Measurements from ENCODE around the gene DIP2C.

The DIP2C gene

DNA sequence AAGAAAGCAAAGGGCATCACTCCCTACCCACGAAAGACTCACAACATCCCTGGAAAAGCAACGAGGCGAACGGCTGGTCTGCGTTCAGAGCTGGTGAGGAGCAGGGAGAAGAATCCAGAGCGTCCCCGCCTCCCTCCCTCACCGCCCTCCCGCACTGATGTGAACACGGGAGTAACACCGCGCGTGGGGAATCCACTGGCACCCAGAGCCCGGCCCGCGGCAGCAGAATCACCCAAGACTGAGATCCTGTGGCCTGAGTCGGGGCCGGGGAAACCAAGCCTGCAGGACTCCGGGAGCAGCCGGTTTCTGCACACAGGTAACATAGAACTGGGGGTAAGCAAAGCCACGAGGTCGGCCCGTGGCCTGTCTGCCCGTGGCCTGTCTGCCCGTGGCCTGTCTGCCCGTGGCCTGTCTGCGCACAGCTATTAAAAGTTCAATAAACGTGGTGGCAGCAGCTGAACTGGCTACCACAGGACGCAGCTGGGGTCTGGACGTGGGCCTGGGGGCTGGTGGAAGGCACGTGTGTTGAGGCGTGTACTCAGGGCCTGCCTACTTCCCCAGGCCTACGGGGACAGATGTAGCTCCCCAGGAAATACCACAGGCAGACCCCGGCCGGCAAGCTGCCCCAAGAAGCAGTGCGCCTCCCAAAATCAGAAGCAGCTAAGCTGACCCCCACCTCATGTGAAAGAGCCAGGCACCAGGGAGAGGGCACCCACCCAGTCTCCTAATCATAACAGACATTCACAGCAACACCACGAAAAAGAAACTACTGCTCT, 23.0 kb downstream of the DIP2C start:
- H2AFZ ChIP-seq (ENCODE audit: low read length, unreplicated experiment) = peak overlapping the region; percentile 95
- H3K27ac ChIP-seq (ENCODE audit: low read depth, low read length) = peak overlapping the region; percentile 65; the same call in 1 of the 2 replicates
- no peaks in the 10 kb centered on the region for H3K27me3 ChIP-seq (ENCODE audit: insufficient read depth, low read length)
- H3K4me3 ChIP-seq (ENCODE audit: low read depth, low read length) = peak overlapping the region; percentile 78
- no peaks in the 10 kb centered on the region for H3K4me1 ChIP-seq (ENCODE audit: control insufficient read depth, insufficient read depth, low read length, unreplicated experiment)
- H3K79me2 ChIP-seq (ENCODE audit: control insufficient read depth, insufficient read depth, low read length, unreplicated experiment) = peaks cover 74% of the 10 kb centered on the region
- no peaks in the 10 kb centered on the region for H3K36me3 ChIP-seq (ENCODE audit: insufficient read depth, low read length)

DNA sequence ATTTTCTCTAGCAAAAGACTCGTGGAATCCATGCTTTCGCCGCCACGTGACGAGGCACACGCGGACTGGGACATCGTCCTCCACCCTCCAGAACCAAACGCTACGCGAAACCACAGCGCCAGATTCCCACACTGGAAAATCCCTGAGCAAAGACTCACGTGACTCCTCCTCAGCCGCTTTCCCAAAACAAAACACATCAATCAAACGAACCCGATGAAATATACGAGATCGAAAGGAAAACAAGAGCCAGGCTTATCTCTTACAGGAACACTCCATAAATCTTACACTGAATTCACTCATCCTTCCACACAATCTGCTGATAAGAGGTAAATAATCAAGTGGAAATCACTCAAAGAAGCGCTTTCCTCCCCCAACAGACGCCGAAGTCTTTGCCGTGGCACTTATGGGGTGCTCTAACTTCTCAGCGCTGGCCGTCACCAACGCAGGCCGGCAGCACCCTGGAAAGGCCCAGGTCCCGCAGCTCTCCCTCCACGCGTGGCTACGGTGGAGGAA, 23.8 kb downstream of the DIP2C start:
- Histone ChIP-seq H3K36me3 (ENCODE audit: insufficient read depth, low read length) (no peaks in the 10 kb centered on the region), H3K4me3 (ENCODE audit: low read depth, low read length) (peak overlapping the region; percentile 78), H3K27ac (ENCODE audit: low read depth, low read length) (peak overlapping the region; percentile 65), H2AFZ (ENCODE audit: low read length, unreplicated experiment) (peak overlapping the region; percentile 95), H3K4me1 (ENCODE audit: control insufficient read depth, insufficient read depth, low read length, unreplicated experiment) (no peaks in the 10 kb centered on the region), H3K79me2 (ENCODE audit: control insufficient read depth, insufficient read depth, low read length, unreplicated experiment) (peaks cover 82% of the 10 kb centered on the region), H3K27me3 (ENCODE audit: insufficient read depth, low read length) (no peaks in the 10 kb centered on the region)

DNA sequence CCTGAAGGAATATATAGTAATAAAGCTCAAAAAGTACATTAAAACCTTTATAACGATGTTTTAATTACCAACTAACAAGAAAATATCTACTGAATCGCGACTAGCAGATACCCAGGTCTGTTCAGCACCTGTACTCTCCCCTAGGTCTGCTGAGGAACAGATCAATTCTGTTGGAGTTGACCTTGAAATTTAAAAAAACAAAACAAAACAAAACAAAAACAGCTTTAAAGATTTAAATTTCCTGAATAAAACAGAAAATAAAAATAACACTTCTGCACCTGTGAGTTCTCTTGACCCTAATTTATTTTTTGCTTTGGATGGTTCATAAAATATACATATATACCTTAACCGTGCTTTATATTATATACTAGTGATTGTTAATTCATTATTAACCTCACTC, 24.6 kb downstream of the DIP2C start:
- Histone ChIP-seq H3K27me3 (ENCODE audit: insufficient read depth, low read length) (no peaks in the 10 kb centered on the region), H3K4me1 (ENCODE audit: control insufficient read depth, insufficient read depth, low read length, unreplicated experiment) (peaks cover 2% of the 10 kb centered on the region), H2AFZ (ENCODE audit: low read length, unreplicated experiment) (no peak overlapping the region), H3K79me2 (ENCODE audit: control insufficient read depth, insufficient read depth, low read length, unreplicated experiment) (peaks cover 77% of the 10 kb centered on the region), H3K36me3 (ENCODE audit: insufficient read depth, low read length) (no peaks in the 10 kb centered on the region), H3K4me3 (ENCODE audit: low read depth, low read length) (peak overlapping the region; percentile 78), H3K27ac (ENCODE audit: low read depth, low read length) (peak overlapping the region; percentile 65; the same call in 1 of the 2 replicates)

DNA sequence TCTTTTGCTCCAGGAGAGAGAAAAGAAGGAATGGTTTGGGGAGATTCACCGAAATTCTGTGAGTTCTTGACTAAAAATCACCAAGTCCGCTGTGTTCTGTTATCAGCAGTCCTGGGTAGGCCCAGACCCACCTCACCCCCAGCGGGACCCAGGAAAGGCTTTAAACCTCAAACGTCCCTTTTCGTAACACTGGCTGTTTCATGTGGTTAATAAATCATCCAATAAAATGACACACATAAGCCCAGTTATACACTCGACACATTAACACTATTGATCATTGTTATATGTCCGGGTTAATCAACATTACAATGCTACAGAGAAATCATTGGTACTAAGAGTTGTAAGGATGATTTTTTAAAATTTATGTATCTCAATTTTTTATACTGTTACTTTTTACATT, 25.2 kb downstream of the DIP2C start:
- H3K27ac ChIP-seq (ENCODE audit: low read depth, low read length) = no peak overlapping the region
- no peak overlapping the region for H2AFZ ChIP-seq (ENCODE audit: low read length, unreplicated experiment)
- peaks cover 74% of the 10 kb centered on the region for H3K79me2 ChIP-seq (ENCODE audit: control insufficient read depth, insufficient read depth, low read length, unreplicated experiment)
- peaks cover 8% of the 10 kb centered on the region for H3K4me1 ChIP-seq (ENCODE audit: control insufficient read depth, insufficient read depth, low read length, unreplicated experiment)
- H3K4me3 ChIP-seq (ENCODE audit: low read depth, low read length) = no peak overlapping the region
- H3K27me3 ChIP-seq (ENCODE audit: insufficient read depth, low read length) = no peaks in the 10 kb centered on the region
- no peaks in the 10 kb centered on the region for H3K36me3 ChIP-seq (ENCODE audit: insufficient read depth, low read length)

DNA sequence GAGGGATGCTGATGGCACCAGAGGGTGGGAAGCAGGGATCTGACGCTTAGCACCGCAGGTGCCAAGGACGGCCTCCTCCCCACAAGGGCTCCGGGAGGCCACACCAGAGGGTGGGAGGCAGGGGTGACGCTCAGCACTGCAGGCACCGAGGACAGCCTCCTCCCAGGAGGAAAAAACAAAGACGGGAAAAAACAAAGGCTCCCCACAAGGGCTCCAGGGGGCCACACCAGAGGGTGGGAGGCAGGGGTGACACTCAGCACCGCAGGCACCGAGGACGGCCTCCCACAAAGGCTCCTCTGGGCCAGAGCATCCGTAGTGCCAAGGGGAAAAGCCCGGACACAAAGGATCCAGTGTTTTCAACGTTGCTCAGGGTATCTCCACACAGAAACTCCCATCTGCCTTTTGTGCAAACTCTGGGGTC, 25.6 kb downstream of the DIP2C start:
- H3K4me3 ChIP-seq (ENCODE audit: low read depth, low read length) = no peak overlapping the region
- peaks cover 11% of the 10 kb centered on the region for H3K4me1 ChIP-seq (ENCODE audit: control insufficient read depth, insufficient read depth, low read length, unreplicated experiment)
- H3K27ac ChIP-seq (ENCODE audit: low read depth, low read length) = no peak overlapping the region
- no peak overlapping the region for H2AFZ ChIP-seq (ENCODE audit: low read length, unreplicated experiment)
- no peaks in the 10 kb centered on the region for H3K27me3 ChIP-seq (ENCODE audit: insufficient read depth, low read length)
- no peaks in the 10 kb centered on the region for H3K36me3 ChIP-seq (ENCODE audit: insufficient read depth, low read length)
- peaks cover 74% of the 10 kb centered on the region for H3K79me2 ChIP-seq (ENCODE audit: control insufficient read depth, insufficient read depth, low read length, unreplicated experiment)

DNA sequence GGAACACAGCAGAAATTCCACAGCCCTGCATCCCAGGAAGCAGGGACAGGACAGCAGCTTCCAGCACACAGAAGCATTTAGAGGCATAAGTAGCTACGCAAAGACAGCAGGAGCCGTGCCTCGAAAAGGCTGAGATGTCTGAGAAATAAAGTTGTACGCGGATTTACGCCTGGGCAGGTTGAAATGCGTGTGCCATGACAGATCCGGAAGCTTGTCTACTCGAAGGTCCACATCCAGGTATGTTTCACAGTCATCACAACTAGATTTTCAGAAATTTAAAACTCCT, 26.1 kb downstream of the DIP2C start:
- H3K4me1 ChIP-seq (ENCODE audit: control insufficient read depth, insufficient read depth, low read length, unreplicated experiment) = peaks cover 11% of the 10 kb centered on the region
- no peak overlapping the region for H3K27ac ChIP-seq (ENCODE audit: low read depth, low read length)
- no peaks in the 10 kb centered on the region for H3K27me3 ChIP-seq (ENCODE audit: insufficient read depth, low read length)
- no peak overlapping the region for H3K4me3 ChIP-seq (ENCODE audit: low read depth, low read length)
- peaks cover 74% of the 10 kb centered on the region for H3K79me2 ChIP-seq (ENCODE audit: control insufficient read depth, insufficient read depth, low read length, unreplicated experiment)
- H3K36me3 ChIP-seq (ENCODE audit: insufficient read depth, low read length) = no peaks in the 10 kb centered on the region
- H2AFZ ChIP-seq (ENCODE audit: low read length, unreplicated experiment) = no peak overlapping the region

DNA sequence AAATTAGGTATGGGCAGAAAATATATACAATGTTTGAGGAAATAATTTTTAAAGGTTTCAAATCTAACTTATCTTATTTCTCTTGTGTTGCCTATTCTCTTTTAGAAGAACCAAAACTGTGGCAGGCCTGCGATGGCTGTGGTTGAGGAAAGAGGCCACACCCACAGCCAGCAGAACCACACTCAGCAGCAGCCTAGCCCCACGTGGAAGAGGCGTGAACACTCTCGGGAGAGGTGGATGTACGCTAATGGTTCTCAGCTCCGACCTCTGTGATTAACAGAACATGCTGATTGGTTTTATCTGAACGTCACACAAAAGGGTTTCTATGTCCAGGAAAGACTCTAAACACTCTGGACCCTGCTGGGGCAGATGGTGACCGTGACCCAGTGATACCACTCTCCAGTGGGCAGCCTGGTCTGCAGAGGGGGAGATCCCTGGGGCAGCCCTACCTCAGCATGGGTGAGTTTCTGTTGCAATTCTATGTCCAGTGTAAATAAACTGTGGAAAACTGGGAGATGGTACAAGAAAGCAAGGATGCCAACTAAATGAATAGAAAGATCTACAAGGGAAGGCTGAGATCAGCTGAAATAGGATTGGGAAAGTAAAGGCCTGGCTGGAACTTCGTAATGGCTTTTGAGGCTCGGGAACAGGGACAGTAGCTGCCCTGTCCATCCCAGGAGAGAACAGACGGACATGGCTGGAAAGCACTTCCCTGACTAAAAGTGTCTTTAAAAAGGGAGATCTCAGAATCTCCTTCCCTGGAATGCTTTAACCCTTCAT, 26.6 kb downstream of the DIP2C start:
- Histone ChIP-seq H2AFZ (ENCODE audit: low read length, unreplicated experiment) (no peak overlapping the region), H3K36me3 (ENCODE audit: insufficient read depth, low read length) (no peaks in the 10 kb centered on the region), H3K27ac (ENCODE audit: low read depth, low read length) (no peak overlapping the region), H3K4me1 (ENCODE audit: control insufficient read depth, insufficient read depth, low read length, unreplicated experiment) (peaks cover 11% of the 10 kb centered on the region), H3K4me3 (ENCODE audit: low read depth, low read length) (no peak overlapping the region), H3K79me2 (ENCODE audit: control insufficient read depth, insufficient read depth, low read length, unreplicated experiment) (peaks cover 73% of the 10 kb centered on the region), H3K27me3 (ENCODE audit: insufficient read depth, low read length) (no peaks in the 10 kb centered on the region)

DNA sequence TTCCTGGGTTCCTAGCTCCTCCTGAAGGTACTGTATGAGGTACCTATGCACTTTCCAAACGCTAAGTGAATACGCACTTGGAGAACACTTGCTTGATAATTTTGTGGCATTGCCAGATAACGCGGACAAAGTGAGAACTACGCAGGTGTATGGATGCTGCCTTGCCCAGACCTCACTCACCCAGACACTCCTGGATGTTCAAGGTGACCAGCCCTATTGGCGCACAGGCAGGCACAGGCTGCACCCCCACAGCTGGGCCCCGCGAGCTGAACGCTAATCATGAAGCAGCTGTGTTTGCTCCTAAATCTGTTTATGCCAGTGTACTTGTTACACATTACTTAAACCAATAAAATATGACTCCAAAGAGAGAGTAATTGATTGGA, 27.3 kb downstream of the DIP2C start:
- no peaks in the 10 kb centered on the region for H3K27me3 ChIP-seq (ENCODE audit: insufficient read depth, low read length)
- peaks cover 11% of the 10 kb centered on the region for H3K4me1 ChIP-seq (ENCODE audit: control insufficient read depth, insufficient read depth, low read length, unreplicated experiment)
- H3K36me3 ChIP-seq (ENCODE audit: insufficient read depth, low read length) = no peaks in the 10 kb centered on the region
- no peak overlapping the region for H3K27ac ChIP-seq (ENCODE audit: low read depth, low read length)
- H3K79me2 ChIP-seq (ENCODE audit: control insufficient read depth, insufficient read depth, low read length, unreplicated experiment) = peaks cover 67% of the 10 kb centered on the region
- no peak overlapping the region for H3K4me3 ChIP-seq (ENCODE audit: low read depth, low read length)
- no peak overlapping the region for H2AFZ ChIP-seq (ENCODE audit: low read length, unreplicated experiment)

DNA sequence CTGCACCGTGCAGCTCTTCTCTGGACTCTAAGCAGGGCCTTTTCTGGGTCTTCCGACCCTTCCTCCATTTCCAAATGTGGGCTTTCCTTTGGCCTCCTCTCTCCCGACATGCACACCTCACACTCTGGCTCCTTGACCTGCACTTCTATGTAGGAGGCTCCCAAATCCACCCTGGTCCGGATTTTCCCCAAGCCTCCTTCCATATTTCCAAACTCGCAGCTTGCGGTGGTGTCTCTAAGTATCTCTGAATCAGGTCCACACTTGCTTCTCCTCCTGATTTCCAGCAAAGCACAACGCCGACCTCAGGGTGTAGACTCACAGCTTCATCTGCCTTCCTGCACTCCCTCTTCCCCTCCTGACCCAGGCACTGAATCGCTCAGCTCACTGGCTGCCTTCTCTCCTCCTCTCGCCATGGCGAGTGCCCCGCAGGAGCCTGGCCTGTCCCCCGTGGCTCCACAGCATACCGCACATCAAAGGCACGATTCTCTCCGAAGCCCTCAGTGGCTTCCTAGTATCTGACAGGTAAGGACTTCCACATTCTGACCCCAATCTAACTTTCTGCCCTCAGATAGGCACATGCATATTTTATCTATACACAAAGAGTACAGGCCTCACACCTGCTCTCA, 27.8 kb downstream of the DIP2C start:
- no peaks in the 10 kb centered on the region for H3K36me3 ChIP-seq (ENCODE audit: insufficient read depth, low read length)
- H3K4me3 ChIP-seq (ENCODE audit: low read depth, low read length) = no peak overlapping the region
- no peak overlapping the region for H3K27ac ChIP-seq (ENCODE audit: low read depth, low read length)
- H3K4me1 ChIP-seq (ENCODE audit: control insufficient read depth, insufficient read depth, low read length, unreplicated experiment) = peaks cover 11% of the 10 kb centered on the region
- H3K79me2 ChIP-seq (ENCODE audit: control insufficient read depth, insufficient read depth, low read length, unreplicated experiment) = peaks cover 64% of the 10 kb centered on the region
- H2AFZ ChIP-seq (ENCODE audit: low read length, unreplicated experiment) = no peak overlapping the region
- H3K27me3 ChIP-seq (ENCODE audit: insufficient read depth, low read length) = no peaks in the 10 kb centered on the region

DNA sequence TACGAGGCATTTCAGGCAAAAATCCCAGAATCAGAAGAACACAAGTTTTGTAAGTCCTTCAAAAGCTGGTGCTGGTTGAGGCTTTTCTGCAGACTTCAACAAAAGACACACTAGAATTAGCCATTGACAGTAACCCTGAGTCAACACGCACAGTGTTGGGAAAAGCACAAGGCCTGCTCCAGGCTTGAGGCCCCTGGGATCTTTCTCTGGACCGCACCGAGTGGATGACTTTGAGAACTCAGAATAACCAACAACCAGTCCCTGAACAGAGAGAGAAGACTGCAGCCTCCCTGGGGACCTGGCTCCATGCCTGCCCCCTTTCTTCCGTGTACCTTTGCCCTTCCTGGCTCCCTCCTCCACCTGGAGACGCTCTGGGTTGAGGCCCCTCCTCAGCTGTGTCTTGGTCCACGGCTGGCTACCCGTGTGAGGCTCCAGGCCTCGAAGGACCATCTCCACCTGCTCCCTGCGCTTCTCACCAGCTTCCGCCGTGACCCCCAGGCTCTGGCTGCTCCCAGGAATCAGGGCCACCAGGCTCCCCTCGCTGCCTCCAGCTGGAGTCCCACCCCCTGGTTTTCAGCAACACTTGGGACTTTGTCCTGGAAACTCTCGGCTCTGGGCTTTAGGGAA, 28.4 kb downstream of the DIP2C start:
- H3K36me3 ChIP-seq (ENCODE audit: insufficient read depth, low read length) = no peaks in the 10 kb centered on the region
- peaks cover 67% of the 10 kb centered on the region for H3K79me2 ChIP-seq (ENCODE audit: control insufficient read depth, insufficient read depth, low read length, unreplicated experiment)
- H3K4me3 ChIP-seq (ENCODE audit: low read depth, low read length) = no peak overlapping the region
- H3K4me1 ChIP-seq (ENCODE audit: control insufficient read depth, insufficient read depth, low read length, unreplicated experiment) = peaks cover 11% of the 10 kb centered on the region
- no peaks in the 10 kb centered on the region for H3K27me3 ChIP-seq (ENCODE audit: insufficient read depth, low read length)
- no peak overlapping the region for H2AFZ ChIP-seq (ENCODE audit: low read length, unreplicated experiment)
- no peak overlapping the region for H3K27ac ChIP-seq (ENCODE audit: low read depth, low read length)

Data from ACC112 (cell line).